ENCODE results near the gene TUBD1. TPM values are rescaled to one million over a fixed set of nuclear protein-coding genes. Genes with fewer than 3 reads are reported as not detected.
A peak's percentile ranks its signal among the peaks of the same experiment; 100 is the strongest.
"Not testable (repeated sequence)": the region's sequence is repeated elsewhere in the genome, so short reads cannot be mapped to it uniquely, and the experiment has no call there.

Gene TUBD1, protein sequence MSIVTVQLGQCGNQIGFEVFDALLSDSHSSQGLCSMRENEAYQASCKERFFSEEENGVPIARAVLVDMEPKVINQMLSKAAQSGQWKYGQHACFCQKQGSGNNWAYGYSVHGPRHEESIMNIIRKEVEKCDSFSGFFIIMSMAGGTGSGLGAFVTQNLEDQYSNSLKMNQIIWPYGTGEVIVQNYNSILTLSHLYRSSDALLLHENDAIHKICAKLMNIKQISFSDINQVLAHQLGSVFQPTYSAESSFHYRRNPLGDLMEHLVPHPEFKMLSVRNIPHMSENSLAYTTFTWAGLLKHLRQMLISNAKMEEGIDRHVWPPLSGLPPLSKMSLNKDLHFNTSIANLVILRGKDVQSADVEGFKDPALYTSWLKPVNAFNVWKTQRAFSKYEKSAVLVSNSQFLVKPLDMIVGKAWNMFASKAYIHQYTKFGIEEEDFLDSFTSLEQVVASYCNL
- 10 to 100 TPM; 16.5 to 21.1 TPM for total RNA-seq

DNA sequence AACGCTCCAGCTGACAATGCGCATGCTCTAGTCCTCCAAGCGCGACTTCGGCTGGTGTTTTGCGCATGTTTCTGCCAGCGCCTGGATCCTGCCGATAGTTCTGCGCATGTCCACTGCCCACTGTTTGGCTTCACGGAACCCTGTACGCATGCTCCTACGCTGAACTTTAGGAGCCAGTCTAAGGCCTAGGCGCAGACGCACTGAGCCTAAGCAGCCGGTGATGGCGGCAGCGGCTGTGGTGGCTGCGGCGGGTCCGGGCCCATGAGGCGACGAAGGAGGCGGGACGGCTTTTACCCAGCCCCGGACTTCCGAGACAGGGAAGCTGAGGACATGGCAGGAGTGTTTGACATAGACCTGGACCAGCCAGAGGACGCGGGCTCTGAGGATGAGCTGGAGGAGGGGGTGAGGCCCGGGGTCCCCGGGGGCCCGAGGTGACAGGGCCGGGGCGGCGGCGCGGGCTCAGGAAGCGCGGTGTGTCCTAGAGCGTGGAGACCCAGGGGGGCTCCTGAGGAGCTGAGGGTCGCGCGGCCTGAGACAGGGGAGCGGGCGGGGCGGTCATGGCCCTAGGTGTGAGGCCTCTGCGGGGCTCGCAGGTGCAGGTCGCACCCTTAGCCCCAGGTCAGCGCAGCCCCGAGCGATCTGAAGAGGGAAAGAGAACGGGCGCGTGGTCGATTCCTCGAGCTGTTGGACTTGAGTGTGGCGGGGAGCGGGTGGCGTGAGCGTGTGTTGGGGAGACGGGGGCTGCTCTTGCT is at the start of gene TUBD1, which contains the start of gene RPS6KB1:
TSS of gene TUBD1 (minus strand) at position 20 of the 752 bp plus-strand sequence. CDS start 1,941 bp downstream, outside the sequence.
TSS of gene RPS6KB1 (plus strand) at position 198 of the 752 bp plus-strand sequence. CDS start at position 262, 64 bp downstream.
- peak within 1 kb of the TSS; percentile 100 for H3K27ac Mint-ChIP-seq
- DNase-seq (peak; percentile 90), ATAC-seq (ENCODE audit: low read depth) (peak; percentile 98)
- POLR2A ChIA-PET: interaction anchor here (0.5 to 2.2 kb wide), 15 partner anchors 11 to 328 kb away, joined by 3 to 11 read pairs (median 4); partner anchors contain the start of genes DHX40, HEATR6, PTRH2 and RNFT1
- H3K27me3 Mint-ChIP-seq: no peaks in the 10 kb centered on the region
- peak within 1 kb of the TSS; percentile 100 for H3K4me3 Mint-ChIP-seq
- peaks cover 14% of the 10 kb centered on the region for H3K36me3 Mint-ChIP-seq
- H3K9me3 Mint-ChIP-seq: no peaks in the 10 kb centered on the region
- H3K4me1 Mint-ChIP-seq: peaks cover 38% of the 10 kb centered on the region

DNA sequence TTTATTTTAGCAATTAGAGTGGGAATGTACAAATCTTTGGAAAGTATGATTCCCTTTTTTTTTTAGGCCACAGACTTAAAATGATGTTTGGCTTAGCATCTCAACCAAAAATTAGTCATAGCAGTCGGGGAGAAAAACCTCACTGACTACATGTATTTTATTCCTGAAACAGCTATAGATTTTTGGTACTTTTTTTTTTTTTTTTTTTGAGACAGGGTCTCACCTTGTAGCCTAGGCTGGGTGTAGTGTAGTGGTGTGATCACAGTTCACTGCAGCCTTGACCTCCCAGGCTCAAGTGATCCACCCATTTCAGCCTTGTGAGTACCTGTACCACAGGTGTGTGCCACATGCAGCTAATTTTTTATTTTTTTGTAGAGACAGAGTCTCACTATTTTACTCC is 48.4 kb upstream of the TUBD1 start:
- DNase-seq (no peak), ATAC-seq (ENCODE audit: low read depth) (no peak)
- H3K4me3 Mint-ChIP-seq: no peak overlapping the region
- no peaks in the 10 kb centered on the region for H3K27me3 Mint-ChIP-seq
- peaks cover 8% of the 10 kb centered on the region for H3K4me1 Mint-ChIP-seq
- H3K36me3 Mint-ChIP-seq: peaks cover 31% of the 10 kb centered on the region
- H3K27ac Mint-ChIP-seq: no peak overlapping the region
- POLR2A ChIA-PET: no interaction called here
- no peaks in the 10 kb centered on the region for H3K9me3 Mint-ChIP-seq

GRCh38 chr17:59940697-59941096 is 48.0 kb upstream of the TUBD1 start:
- peaks cover 30% of the 10 kb centered on the region for H3K36me3 Mint-ChIP-seq
- H3K4me3 Mint-ChIP-seq; H3K9me3 Mint-ChIP-seq; POLR2A ChIA-PET; H3K27me3 Mint-ChIP-seq; H3K4me1 Mint-ChIP-seq; ATAC-seq (ENCODE audit: low read depth); DNase-seq; H3K27ac Mint-ChIP-seq: not testable (repeated sequence)

DNA sequence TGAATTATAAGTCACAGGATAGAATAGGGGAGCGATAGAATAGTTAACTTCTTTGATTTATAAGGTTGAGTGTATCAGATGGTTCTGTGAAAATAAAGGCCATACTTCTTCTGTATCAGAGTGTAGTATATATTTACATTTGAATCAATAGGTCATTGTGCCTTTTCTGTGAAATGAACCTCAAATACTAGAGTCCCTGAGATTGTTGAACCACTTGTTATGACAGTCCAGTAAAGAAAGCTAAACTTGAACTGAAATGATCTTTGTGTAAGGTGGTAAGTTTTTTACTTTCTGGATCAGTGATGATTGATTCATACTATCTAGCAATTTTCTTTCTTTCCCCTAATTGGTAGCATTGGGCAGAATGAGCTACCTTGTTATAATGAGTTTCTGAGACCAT is 40.6 kb upstream of the TUBD1 start:
- H3K4me3 Mint-ChIP-seq; H3K27ac Mint-ChIP-seq; H3K9me3 Mint-ChIP-seq; ATAC-seq (ENCODE audit: low read depth); POLR2A ChIA-PET; H3K4me1 Mint-ChIP-seq; DNase-seq; H3K27me3 Mint-ChIP-seq: not testable (repeated sequence)
- peaks cover 24% of the 10 kb centered on the region for H3K36me3 Mint-ChIP-seq

- ATAC-seq (ENCODE audit: low read depth); H3K27ac Mint-ChIP-seq; H3K27me3 Mint-ChIP-seq; POLR2A ChIA-PET; DNase-seq; H3K9me3 Mint-ChIP-seq; H3K4me3 Mint-ChIP-seq; H3K4me1 Mint-ChIP-seq: not testable (repeated sequence)
- H3K36me3 Mint-ChIP-seq: peaks cover 18% of the 10 kb centered on the region
These were observed 38.0 kb upstream of the TUBD1 start for GRCh38 chr17:59930768-59931167.

GRCh38 chr17:59930121-59930520 is 37.4 kb upstream of the TUBD1 start:
- POLR2A ChIA-PET; DNase-seq; H3K4me3 Mint-ChIP-seq; H3K27ac Mint-ChIP-seq; H3K27me3 Mint-ChIP-seq; ATAC-seq (ENCODE audit: low read depth); H3K4me1 Mint-ChIP-seq; H3K9me3 Mint-ChIP-seq: not testable (repeated sequence)
- peaks cover 18% of the 10 kb centered on the region for H3K36me3 Mint-ChIP-seq

DNA sequence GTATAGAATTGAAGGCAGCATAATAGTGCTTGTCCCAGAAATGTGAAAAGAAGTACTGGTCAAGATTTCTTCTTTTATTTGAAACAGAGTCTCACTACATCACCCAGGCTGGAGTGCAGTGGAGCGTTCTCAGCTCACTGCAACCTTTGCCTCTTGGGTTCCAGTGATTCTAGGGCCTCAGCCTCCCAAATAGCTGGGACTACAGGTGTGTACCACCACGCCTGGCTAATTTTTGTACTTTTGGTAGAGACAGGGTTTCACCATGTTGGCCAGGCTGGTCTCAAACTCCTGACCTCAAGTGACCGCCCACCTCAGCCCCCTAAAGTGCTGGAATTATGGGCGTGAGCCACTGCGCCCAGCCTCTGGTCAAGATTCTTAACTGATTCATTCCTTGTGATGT is 27.9 kb upstream of the TUBD1 start:
- H3K9me3 Mint-ChIP-seq; H3K4me3 Mint-ChIP-seq; DNase-seq; H3K27me3 Mint-ChIP-seq; H3K4me1 Mint-ChIP-seq; POLR2A ChIA-PET; ATAC-seq (ENCODE audit: low read depth); H3K27ac Mint-ChIP-seq: not testable (repeated sequence)
- peaks cover 17% of the 10 kb centered on the region for H3K36me3 Mint-ChIP-seq

DNA sequence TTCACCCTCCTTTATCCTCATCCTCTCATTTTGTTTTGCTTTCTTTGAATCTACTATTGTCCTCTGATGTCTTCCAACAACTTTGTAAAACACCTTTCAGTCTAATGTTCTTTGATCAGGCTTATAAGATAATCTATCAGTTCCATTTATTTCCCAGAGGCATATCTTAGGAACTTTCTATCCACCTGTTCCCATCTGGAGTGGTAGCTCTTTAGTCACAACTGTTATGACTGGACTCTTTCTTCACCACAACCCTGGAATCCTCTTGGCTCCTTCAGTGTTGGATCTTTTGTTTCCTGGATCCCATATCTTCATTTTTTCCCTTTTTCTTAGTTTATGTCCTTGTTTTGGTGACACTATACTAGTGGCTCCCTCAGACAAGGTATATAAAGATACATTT is 23.7 kb upstream of the TUBD1 start:
- Mint-ChIP-seq H3K36me3 (peaks cover 19% of the 10 kb centered on the region), H3K4me1 (no peaks in the 10 kb centered on the region), H3K4me3 (no peak overlapping the region), H3K27me3 (no peaks in the 10 kb centered on the region), H3K27ac (no peak overlapping the region), H3K9me3 (no peaks in the 10 kb centered on the region)
- DNase-seq: no peak
- no peak for ATAC-seq (ENCODE audit: low read depth)
- POLR2A ChIA-PET: no interaction called here

DNA sequence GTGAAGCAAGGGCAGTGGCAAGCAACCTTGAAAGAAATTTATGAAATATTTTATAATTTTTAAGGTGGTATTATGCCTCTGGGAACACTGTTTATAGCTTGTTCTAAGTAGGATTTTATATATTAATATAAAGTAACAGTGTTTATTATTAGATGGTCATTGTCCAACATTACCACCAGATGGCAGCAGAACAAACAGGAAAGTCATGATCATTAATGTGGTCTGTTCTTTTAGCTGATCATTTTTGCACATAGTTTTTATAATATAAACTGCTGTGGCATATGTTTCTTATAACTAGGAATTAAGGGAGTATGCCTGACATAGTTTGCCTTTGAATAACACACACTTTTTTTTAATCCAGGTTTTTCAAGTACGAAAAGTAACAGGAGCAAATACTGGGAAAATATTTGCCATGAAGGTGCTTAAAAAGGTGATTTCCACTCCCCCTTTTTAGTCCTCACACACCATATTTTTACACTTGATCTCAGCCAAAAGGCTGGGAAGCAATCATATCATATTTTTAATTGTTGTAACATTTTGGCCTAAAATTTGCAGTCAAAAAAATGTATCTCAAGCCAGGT is 21.6 kb upstream of the TUBD1 start:
- POLR2A ChIA-PET: no interaction called here
- DNase-seq (no peak), ATAC-seq (ENCODE audit: low read depth) (no peak)
- no peak overlapping the region for H3K27ac Mint-ChIP-seq
- no peaks in the 10 kb centered on the region for H3K27me3 Mint-ChIP-seq
- H3K36me3 Mint-ChIP-seq: peaks cover 17% of the 10 kb centered on the region
- H3K9me3 Mint-ChIP-seq: no peaks in the 10 kb centered on the region
- H3K4me3 Mint-ChIP-seq: no peak overlapping the region
- no peaks in the 10 kb centered on the region for H3K4me1 Mint-ChIP-seq

- Mint-ChIP-seq H3K4me3 (no peak overlapping the region), H3K4me1 (peaks cover 6% of the 10 kb centered on the region), H3K9me3 (no peaks in the 10 kb centered on the region), H3K27me3 (no peaks in the 10 kb centered on the region), H3K36me3 (peaks cover 7% of the 10 kb centered on the region), H3K27ac (no peak overlapping the region)
- ATAC-seq (ENCODE audit: low read depth) (no peak), DNase-seq (no peak)
- POLR2A ChIA-PET: no interaction called here
These were observed 14.7 kb upstream of the TUBD1 start for GRCh38 chr17:59907467-59907866.

DNA sequence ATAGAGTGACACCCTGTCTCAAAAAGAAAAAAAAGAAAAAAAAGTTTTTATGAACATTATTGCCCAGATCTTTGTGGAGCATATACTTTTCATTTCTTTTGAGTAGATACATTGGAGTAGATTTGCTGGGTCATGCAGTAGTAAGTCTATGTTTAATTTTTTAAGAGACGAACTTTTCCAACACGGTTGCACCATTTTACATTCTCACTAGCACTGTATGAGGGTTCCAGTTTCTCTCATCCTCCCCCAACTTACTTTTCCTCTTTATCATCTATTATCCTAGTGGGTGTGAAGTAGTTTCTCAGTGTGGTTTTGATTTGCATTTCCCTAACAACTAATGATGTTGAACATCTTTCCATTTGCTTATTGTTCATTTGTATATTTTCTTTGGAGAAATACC is 10.7 kb upstream of the TUBD1 start:
- H3K36me3 Mint-ChIP-seq: peaks cover 8% of the 10 kb centered on the region
- no peak overlapping the region for H3K27ac Mint-ChIP-seq
- peaks cover 7% of the 10 kb centered on the region for H3K4me1 Mint-ChIP-seq
- H3K27me3 Mint-ChIP-seq: no peaks in the 10 kb centered on the region
- DNase-seq (no peak), ATAC-seq (ENCODE audit: low read depth) (no peak)
- H3K4me3 Mint-ChIP-seq: no peak overlapping the region
- no peaks in the 10 kb centered on the region for H3K9me3 Mint-ChIP-seq
- POLR2A ChIA-PET: interaction anchor here (1.3 kb wide), 1 partner anchor 9 kb away, joined by 6 read pairs; no protein-coding TSS in a partner anchor

GRCh38 chr17:59901604-59902003 is 8.9 kb upstream of the TUBD1 start:
- H3K36me3 Mint-ChIP-seq: peaks cover 8% of the 10 kb centered on the region
- H3K27me3 Mint-ChIP-seq: no peaks in the 10 kb centered on the region
- no peaks in the 10 kb centered on the region for H3K9me3 Mint-ChIP-seq
- DNase-seq (no peak), ATAC-seq (ENCODE audit: low read depth) (no peak)
- no peak overlapping the region for H3K4me3 Mint-ChIP-seq
- H3K4me1 Mint-ChIP-seq: peaks cover 10% of the 10 kb centered on the region
- no peak overlapping the region for H3K27ac Mint-ChIP-seq
- POLR2A ChIA-PET: no interaction called here

DNA sequence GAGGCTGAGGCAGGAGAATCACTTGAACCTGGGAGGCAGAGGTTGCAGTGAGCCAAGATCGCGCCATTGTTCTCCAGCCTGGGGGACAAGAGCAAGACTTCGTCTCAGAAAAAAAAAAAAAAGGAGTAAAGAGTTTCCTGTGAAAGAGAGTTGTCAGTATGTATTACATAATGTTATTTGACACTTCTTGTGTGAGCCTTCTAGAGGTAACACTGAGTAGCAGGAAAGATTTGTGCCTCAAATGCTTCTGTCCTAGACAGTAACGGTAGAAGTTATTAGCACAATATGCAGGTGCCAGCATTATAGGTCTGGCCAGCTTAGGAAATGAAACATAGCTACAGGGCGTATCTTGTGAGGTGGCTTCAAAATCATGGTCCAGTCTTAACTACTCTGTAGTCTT is 6.4 kb upstream of the TUBD1 start:
- Mint-ChIP-seq H3K9me3 (no peaks in the 10 kb centered on the region), H3K4me1 (peaks cover 22% of the 10 kb centered on the region), H3K27me3 (no peaks in the 10 kb centered on the region), H3K4me3 (no peak overlapping the region), H3K36me3 (peaks cover 9% of the 10 kb centered on the region), H3K27ac (no peak overlapping the region)
- POLR2A ChIA-PET: no interaction called here
- no peak for ATAC-seq (ENCODE audit: low read depth)
- DNase-seq: no peak
